Measurements from ENCODE around the gene ACER2. TPM values are rescaled to one million over a fixed set of nuclear protein-coding genes. Genes with fewer than 3 reads are reported as not detected.
"Not testable (repeated sequence)": the region's sequence is repeated elsewhere in the genome, so short reads cannot be mapped to it uniquely, and the experiment has no call there.

ACER2 gene
- total RNA-seq, 4 donors from 2014 or later: 2.8 to 13.2 (median 9.3) TPM

DNA sequence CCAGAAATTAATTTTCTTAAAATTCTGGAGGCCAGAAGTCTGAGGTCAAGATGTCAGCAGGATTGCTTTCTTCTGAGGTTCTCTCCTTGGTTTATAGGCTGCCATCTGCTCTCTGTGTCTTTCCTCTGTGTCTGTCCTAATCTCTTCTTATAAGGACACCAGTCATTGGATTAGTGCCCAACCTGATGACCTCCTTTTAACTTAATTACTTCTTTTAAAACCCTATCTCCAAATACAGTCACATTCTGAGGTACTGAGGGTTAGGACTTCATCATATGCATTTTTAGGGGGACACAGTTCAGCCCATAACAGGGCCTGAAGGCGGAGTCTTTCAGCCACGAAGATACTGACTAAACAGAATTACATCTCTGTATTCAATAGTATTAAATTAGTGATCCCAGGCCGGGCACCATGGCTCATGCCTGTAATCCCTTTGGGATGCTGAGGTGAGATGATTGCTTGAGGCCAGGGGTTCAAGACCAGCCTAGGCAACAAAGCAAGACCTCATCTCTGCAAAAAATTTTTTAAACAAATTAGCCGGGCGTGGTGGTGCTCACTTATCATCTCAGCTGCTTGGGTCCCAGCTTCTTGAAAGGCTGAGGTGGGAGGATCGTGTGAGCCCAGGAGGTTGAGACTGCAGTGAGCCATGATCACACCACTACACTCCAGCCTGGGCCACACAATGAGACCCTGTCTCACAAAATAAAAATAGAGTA, 22.9 kb upstream of the ACER2 start:
- H3K27ac ChIP-seq: no peak overlapping the region
- H3K4me3 ChIP-seq: no peak overlapping the region
- intact Hi-C loops (cut with DNase I; ENCODE audit: low total_unique reads) (no loop called here), in situ Hi-C loops (cut with MboI; ENCODE audit: low pct_ligation_motif_present in 1 of 4, low pct_unique_long_range_greater_than_20kb in 1 of 4, low sequenced_read_pairs in 3 of 4) (loop anchor here in 1 of 4 donors (25.0 kb wide), 1 partner anchor 199 kb away; no protein-coding TSS in a partner anchor)
- no peaks in the 10 kb centered on the region for H3K27me3 ChIP-seq
- H3K4me1 ChIP-seq: no peaks in the 10 kb centered on the region
- DNase-seq: no peak
- TF ChIP-seq, protein P1, sequence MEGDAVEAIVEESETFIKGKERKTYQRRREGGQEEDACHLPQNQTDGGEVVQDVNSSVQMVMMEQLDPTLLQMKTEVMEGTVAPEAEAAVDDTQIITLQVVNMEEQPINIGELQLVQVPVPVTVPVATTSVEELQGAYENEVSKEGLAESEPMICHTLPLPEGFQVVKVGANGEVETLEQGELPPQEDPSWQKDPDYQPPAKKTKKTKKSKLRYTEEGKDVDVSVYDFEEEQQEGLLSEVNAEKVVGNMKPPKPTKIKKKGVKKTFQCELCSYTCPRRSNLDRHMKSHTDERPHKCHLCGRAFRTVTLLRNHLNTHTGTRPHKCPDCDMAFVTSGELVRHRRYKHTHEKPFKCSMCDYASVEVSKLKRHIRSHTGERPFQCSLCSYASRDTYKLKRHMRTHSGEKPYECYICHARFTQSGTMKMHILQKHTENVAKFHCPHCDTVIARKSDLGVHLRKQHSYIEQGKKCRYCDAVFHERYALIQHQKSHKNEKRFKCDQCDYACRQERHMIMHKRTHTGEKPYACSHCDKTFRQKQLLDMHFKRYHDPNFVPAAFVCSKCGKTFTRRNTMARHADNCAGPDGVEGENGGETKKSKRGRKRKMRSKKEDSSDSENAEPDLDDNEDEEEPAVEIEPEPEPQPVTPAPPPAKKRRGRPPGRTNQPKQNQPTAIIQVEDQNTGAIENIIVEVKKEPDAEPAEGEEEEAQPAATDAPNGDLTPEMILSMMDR (IDR thresholded peaks at IDR 0.05): no peak
- no peak for TF ChIP-seq POLR2A (IDR thresholded peaks at IDR 0.05)
- TF ChIP-seq POLR2AphosphoS5 (IDR thresholded peaks at IDR 0.05): no peak
- no peak for TF ChIP-seq EP300 (IDR thresholded peaks at IDR 0.05; ENCODE audit: low read depth)
- H3K36me3 ChIP-seq: no peaks in the 10 kb centered on the region
- no peaks in the 10 kb centered on the region for H3K9me3 ChIP-seq
- 93% methylated on average over 6 of the region's 6 CpGs; no CpG with 5 or more reads in 1 of the 2 donors for WGBS, 2 donors (ENCODE audit: low coverage in 1 of 2)

DNA sequence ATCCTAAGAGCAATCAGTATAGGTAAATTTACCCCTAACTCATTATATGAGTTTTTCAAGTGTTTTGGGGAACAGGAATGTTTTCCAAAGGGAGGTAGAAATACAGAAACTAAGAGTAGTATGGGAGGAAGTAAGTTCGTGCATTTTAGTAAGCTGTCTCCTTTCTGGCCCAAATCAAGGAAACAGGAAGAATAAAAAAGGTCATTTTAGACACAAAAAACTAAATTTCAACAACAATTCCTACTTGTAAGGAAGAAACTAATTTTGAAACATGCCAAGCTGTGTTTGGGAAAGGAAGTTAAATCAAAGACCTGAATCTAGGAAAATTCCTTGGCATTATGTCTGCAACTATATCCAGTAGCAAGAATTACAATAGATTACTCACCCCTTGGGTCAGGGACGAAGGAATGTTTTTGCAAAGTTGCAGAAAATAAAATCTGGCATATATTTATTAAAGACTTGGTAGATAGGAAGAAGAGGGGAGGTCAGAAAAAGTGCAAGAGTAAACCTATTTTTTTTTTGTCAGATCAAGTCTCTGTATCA, 22.2 kb upstream of the ACER2 start:
- TF ChIP-seq, protein P1 (IDR thresholded peaks at IDR 0.05): no peak
- TF ChIP-seq EP300 (IDR thresholded peaks at IDR 0.05; ENCODE audit: low read depth) (no peak), POLR2A (IDR thresholded peaks at IDR 0.05) (no peak), POLR2AphosphoS5 (IDR thresholded peaks at IDR 0.05) (no peak)
- H3K36me3 ChIP-seq: no peaks in the 10 kb centered on the region
- in situ Hi-C loops (cut with MboI; ENCODE audit: low pct_ligation_motif_present in 1 of 4, low pct_unique_long_range_greater_than_20kb in 1 of 4, low sequenced_read_pairs in 3 of 4): loop anchor here in 1 of 4 donors (25.0 kb wide), 1 partner anchor 199 kb away; no protein-coding TSS in a partner anchor

DNA sequence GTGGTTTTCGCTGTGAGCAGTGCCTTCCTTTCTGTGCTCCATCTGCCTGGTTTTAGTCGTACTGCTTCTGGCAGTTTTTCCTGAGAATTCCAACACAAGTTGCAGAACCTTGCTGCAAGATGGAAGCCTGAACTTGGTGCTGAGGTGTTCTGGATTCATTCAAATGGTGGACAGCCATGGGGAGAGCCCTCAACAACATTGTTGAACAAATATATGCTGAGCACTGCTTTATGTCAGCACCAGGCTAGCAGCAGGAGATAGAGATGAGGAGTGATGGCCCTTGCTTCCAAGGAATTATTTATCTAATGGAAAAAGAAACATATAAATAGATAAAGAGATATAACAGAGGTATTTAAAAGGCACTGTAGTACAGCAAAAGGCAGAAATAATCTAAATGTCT, 21.5 kb upstream of the ACER2 start:
- Histone ChIP-seq H3K4me3 (no peak overlapping the region), H3K27me3 (no peaks in the 10 kb centered on the region), H3K36me3 (no peaks in the 10 kb centered on the region), H3K9me3 (no peaks in the 10 kb centered on the region), H3K27ac (no peak overlapping the region), H3K4me1 (no peaks in the 10 kb centered on the region)
- intact Hi-C loops (cut with DNase I; ENCODE audit: low total_unique reads) (no loop called here), in situ Hi-C loops (cut with MboI; ENCODE audit: low pct_ligation_motif_present in 1 of 4, low pct_unique_long_range_greater_than_20kb in 1 of 4, low sequenced_read_pairs in 3 of 4) (loop anchor here in 1 of 4 donors (25.0 kb wide), 1 partner anchor 200 kb away; no protein-coding TSS in a partner anchor)
- 71 to 76% methylated on average over 1 to 2 of the region's 2 CpGs for WGBS, 2 donors (ENCODE audit: low coverage in 1 of 2)
- no peak for TF ChIP-seq POLR2A (IDR thresholded peaks at IDR 0.05)
- TF ChIP-seq, protein P1 (IDR thresholded peaks at IDR 0.05): no peak
- no peak for TF ChIP-seq POLR2AphosphoS5 (IDR thresholded peaks at IDR 0.05)
- TF ChIP-seq EP300 (IDR thresholded peaks at IDR 0.05; ENCODE audit: low read depth): no peak
- DNase-seq: no peak

More for the DNA sequence above, 22.2 kb upstream of the ACER2 start:
- 67 to 70% methylated on average over 2 of the region's 2 CpGs for WGBS, 2 donors (ENCODE audit: low coverage in 1 of 2)
- no peaks in the 10 kb centered on the region for H3K4me1 ChIP-seq
- no peak overlapping the region for H3K4me3 ChIP-seq
- H3K27me3 ChIP-seq: no peaks in the 10 kb centered on the region
- intact Hi-C loops (cut with DNase I; ENCODE audit: low total_unique reads): no loop called here
- no peaks in the 10 kb centered on the region for H3K9me3 ChIP-seq
- no peak for DNase-seq
- no peak overlapping the region for H3K27ac ChIP-seq

DNA sequence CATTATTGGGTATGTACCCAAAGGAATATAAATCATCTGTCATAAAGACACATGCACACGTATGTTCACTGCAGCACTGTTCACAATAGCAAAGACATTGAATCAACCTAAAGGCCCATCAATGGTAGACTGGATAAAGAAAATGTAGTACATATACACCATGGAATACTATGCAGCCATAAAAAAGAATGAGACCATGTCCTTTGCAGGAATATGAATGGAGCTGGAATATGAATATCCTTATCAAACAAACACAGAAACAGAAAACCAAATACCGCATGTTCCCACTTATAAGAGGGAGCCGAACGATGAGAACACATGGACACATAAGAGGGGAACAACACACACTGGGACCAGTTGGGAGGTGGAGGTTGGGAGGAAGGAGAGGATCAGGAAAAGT, 19.3 kb upstream of the ACER2 start:
- H3K27ac ChIP-seq; H3K27me3 ChIP-seq; H3K36me3 ChIP-seq; DNase-seq; H3K4me3 ChIP-seq; H3K9me3 ChIP-seq; H3K4me1 ChIP-seq; intact Hi-C loops (cut with DNase I; ENCODE audit: low total_unique reads): not testable (repeated sequence)
- 97% methylated on average over 4 of the region's 4 CpGs; no CpG with 5 or more reads in 1 of the 2 donors for WGBS, 2 donors (ENCODE audit: low coverage in 1 of 2)
- in situ Hi-C loops (cut with MboI; ENCODE audit: low pct_ligation_motif_present in 1 of 4, low pct_unique_long_range_greater_than_20kb in 1 of 4, low sequenced_read_pairs in 3 of 4): loop anchor here in 1 of 4 donors (25.0 kb wide), 1 partner anchor 202 kb away; no protein-coding TSS in a partner anchor

Measured in transverse colon (tissue), 4 donors.